Kidney (tissue), 14 donors: ENCODE results near the gene FBXL7. TPM values are rescaled to one million over a fixed set of nuclear protein-coding genes. Genes with fewer than 3 reads are reported as not detected.

ENCODE experiments used
- DNase-seq, 5 donors: peaks; one replicate each; pipeline ENCODE4 v3.0.0-alpha.2; 2013 to 2020
- FAIRE-seq: peaks from 2 replicates; lab custom pipeline; 2012; peaks lifted over from hg19 to GRCh38; lab: Jason Lieb, UNC
- H3K27ac ChIP-seq, 2 donors: one replicate each; pipeline ENCODE4 v1.7.0; 2013; ENCODE audit warnings: low read depth in 2 of 2, low read length in 2 of 2, inconsistent platforms in 1 of 2
- H3K27me3 ChIP-seq: one replicate; pipeline ENCODE4 v1.7.1; 2013; ENCODE audit warnings: low read length, inconsistent platforms; ENCODE audit not compliant: control insufficient read depth, insufficient read depth
- H3K36me3 ChIP-seq, 3 donors: one replicate each; pipeline versions ENCODE4 v1.7.0 to v1.7.1; 2013; ENCODE audit warnings: low read length in 3 of 3, control low read depth in 1 of 3, inconsistent platforms in 1 of 3; ENCODE audit not compliant: insufficient read depth in 3 of 3, control insufficient read depth in 2 of 3
- H3K4me1 ChIP-seq, 3 donors: one replicate each; pipeline versions ENCODE4 v1.7.0 to v1.7.1; 2013; ENCODE audit warnings: low read length in 3 of 3, inconsistent platforms in 1 of 3, low read depth in 1 of 3; ENCODE audit not compliant: control insufficient read depth in 2 of 3, insufficient read depth in 2 of 3
- H3K4me3 ChIP-seq, 3 donors: one replicate each; pipeline versions ENCODE4 v1.7.0 to v1.8.1; 2013; ENCODE audit warnings: low read length in 3 of 3, control low read depth in 1 of 3, inconsistent platforms in 1 of 3
- H3K9ac ChIP-seq, 3 donors: one replicate each; pipeline versions ENCODE4 v1.7.0 to v1.7.1; 2013; ENCODE audit warnings: low read length in 3 of 3, control low read depth in 1 of 3, inconsistent platforms in 1 of 3
- H3K9me3 ChIP-seq, 3 donors: one replicate each; pipeline versions ENCODE4 v1.7.0 to v1.7.1; 2013; ENCODE audit warnings: low read length in 3 of 3, control low read depth in 1 of 3, inconsistent platforms in 1 of 3; ENCODE audit not compliant: control insufficient read depth in 2 of 3, insufficient read depth in 1 of 3
- CTCF ChIP-seq: IDR thresholded peaks from 3 replicates; pipeline ENCODE4 v1.5.1; 2012; ENCODE audit warnings: mild to moderate bottlenecking, moderate library complexity, borderline replicate concordance; ENCODE audit not compliant: insufficient read depth; ENCODE audit errors: extremely low read depth
- intact Hi-C: fragments of 100-400 bp; cut with DNase I; formaldehyde crosslinking; loops from one replicate; pipeline ENCODE4 v1.11.1; 2022
- polyA plus RNA-seq: library from polyadenylated mRNA; stranded (reverse); fragments of 350-450 nt; fragmentation: Illumina TruSeq; extraction: RNeasy Lipid Tissue Mini Kit (QIAGEN cat#74804); gene quantifications from one replicate; pipeline ENCODE4 v1.2.3, GENCODE V29; 2014; ENCODE audit warnings: low read depth, low replicate concordance; ENCODE audit not compliant: insufficient read depth
- total RNA-seq: library from RNA; stranded (reverse); fragmentation: NEBNext Ultra II Directional; extraction: Animal tissue kit (Norgen Biotek cat#: 25700); gene quantifications from one replicate; pipeline ENCODE4 v1.2.1, GENCODE V29; 2021
- donor health status: control.
- donor health status: control.
- donor health status: control.
- donor health status: control.
- donor health status: control.
- donor health status: DM: yes; HTN: yes; CAD: no.
- donor health status: Normal renal cell carcinoma (clear cell type).

FBXL7 gene
- total and polyA plus RNA-seq, 2 donors from 2014 or later, result 3.9 to 6.1 TPM

- Histone ChIP-seq H3K4me1 (peaks cover 0 to 3% (median 2%) of the 10 kb centered on the region in 3 donors), H3K27me3 (no peaks in the 10 kb centered on the region), H3K27ac (no peak overlapping the region), H3K4me3 (no peak overlapping the region), H3K36me3 (no peaks in the 10 kb centered on the region), H3K9ac (no peak overlapping the region), H3K9me3 (no peaks in the 10 kb centered on the region)
- DNase-seq (no peak), FAIRE-seq (no peak)
- no peak for TF ChIP-seq CTCF
- intact Hi-C loops, result no loop called here
Measured at GRCh38 chr5:15789642-15790041, 289.7 kb downstream of the FBXL7 start.

GRCh38 chr5:15790446-15791018 is 290.6 kb downstream of the FBXL7 start:
- Histone ChIP-seq H3K9ac (no peak overlapping the region), H3K4me1 (peaks cover 0 to 3% (median 2%) of the 10 kb centered on the region in 3 donors), H3K9me3 (no peaks in the 10 kb centered on the region), H3K36me3 (no peaks in the 10 kb centered on the region), H3K27me3 (no peaks in the 10 kb centered on the region), H3K4me3 (no peak overlapping the region), H3K27ac (no peak overlapping the region)
- DNase-seq (no peak), FAIRE-seq (no peak)
- no peak for TF ChIP-seq CTCF
- intact Hi-C loops, result no loop called here

- Histone ChIP-seq H3K9ac (no peak overlapping the region), H3K4me1 (peaks cover 0 to 3% (median 2%) of the 10 kb centered on the region in 3 donors), H3K27ac (no peak overlapping the region), H3K36me3 (no peaks in the 10 kb centered on the region), H3K9me3 (no peaks in the 10 kb centered on the region), H3K27me3 (no peaks in the 10 kb centered on the region), H3K4me3 (no peak overlapping the region)
- intact Hi-C loops, result no loop called here
- no peak for TF ChIP-seq CTCF
- DNase-seq (no peak), FAIRE-seq (no peak)
Measured at GRCh38 chr5:15791274-15791673, 291.3 kb downstream of the FBXL7 start.

GRCh38 chr5:15791859-15792258 is 291.9 kb downstream of the FBXL7 start:
- no peaks in the 10 kb centered on the region for H3K9me3 ChIP-seq
- H3K4me1 ChIP-seq, result peaks cover 0 to 3% (median 2%) of the 10 kb centered on the region in 3 donors
- intact Hi-C loops, result no loop called here
- no peak for TF ChIP-seq CTCF
- no peak overlapping the region for H3K9ac ChIP-seq
- no peaks in the 10 kb centered on the region for H3K36me3 ChIP-seq
- no peak for DNase-seq
- no peak for FAIRE-seq
- no peak overlapping the region for H3K27ac ChIP-seq
- no peaks in the 10 kb centered on the region for H3K27me3 ChIP-seq
- H3K4me3 ChIP-seq, result no peak overlapping the region
